ENCODE measurements around the gene PDGFC.
"Not testable (repeated sequence)": the region's sequence is repeated elsewhere in the genome, so short reads cannot be mapped to it uniquely, and the experiment has no call there.

Gene PDGFC

DNA sequence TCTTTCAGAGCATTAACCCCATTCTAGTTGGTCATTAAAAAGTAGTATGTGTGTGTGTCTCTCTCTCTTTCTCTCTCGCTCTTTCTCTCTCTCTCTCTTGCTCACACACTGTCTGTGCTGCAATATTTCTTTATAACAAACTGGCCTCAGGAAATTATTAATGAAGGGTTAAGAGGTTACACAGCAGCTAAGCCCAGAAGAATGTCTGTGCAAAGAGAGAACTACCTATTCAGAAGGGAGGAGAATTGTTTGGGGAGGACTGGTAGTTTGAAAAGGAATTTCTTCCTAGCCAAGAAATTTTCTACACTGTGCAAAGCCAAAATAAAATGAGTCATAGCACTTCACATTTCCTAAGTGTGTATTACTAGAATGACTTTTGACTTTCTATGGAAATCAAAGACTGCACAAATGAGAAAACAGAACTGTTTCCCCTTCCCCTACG is 22.2 kb downstream of the PDGFC start:
- FAIRE-seq, result peak; percentile 95

DNA sequence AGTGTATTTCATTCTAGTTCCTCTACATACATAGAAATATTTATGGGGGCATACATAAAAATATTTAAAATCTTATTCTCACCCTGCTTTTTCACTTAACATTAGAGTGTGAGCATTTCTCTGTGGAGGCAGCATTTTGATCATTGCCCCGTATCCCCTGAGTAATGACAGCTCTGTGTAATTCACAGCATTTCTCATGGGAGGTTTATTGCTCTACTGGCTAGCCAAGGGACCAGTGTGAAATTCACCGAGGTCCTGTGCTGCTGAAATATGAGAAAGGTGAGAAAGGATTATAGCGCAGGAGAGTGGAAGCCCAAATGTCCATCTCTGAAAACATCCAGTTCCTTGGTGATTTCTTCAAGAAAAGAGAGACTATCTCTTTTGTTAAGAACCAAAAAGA is 22.9 kb downstream of the PDGFC start:
- no peak for FAIRE-seq

DNA sequence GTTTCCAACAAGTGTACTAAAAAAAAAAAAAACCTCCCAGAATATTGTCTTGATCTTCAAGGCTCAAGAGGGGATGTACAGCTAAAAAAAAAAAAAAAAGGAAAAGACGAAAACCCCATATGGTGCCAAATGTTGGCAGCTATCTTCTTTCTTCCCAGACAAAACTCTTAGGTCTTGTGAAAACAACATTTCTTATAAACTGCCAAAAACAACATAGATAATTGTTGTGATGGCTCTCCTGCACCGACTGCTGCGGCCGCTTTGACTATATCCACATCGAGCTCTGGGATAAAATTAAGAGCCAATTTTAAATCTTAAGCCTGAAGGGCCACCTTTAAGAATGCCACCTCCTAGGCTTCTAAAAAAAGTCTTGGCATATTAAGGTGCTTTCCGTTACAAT is 23.5 kb downstream of the PDGFC start:
- peak; percentile 34 for FAIRE-seq

DNA sequence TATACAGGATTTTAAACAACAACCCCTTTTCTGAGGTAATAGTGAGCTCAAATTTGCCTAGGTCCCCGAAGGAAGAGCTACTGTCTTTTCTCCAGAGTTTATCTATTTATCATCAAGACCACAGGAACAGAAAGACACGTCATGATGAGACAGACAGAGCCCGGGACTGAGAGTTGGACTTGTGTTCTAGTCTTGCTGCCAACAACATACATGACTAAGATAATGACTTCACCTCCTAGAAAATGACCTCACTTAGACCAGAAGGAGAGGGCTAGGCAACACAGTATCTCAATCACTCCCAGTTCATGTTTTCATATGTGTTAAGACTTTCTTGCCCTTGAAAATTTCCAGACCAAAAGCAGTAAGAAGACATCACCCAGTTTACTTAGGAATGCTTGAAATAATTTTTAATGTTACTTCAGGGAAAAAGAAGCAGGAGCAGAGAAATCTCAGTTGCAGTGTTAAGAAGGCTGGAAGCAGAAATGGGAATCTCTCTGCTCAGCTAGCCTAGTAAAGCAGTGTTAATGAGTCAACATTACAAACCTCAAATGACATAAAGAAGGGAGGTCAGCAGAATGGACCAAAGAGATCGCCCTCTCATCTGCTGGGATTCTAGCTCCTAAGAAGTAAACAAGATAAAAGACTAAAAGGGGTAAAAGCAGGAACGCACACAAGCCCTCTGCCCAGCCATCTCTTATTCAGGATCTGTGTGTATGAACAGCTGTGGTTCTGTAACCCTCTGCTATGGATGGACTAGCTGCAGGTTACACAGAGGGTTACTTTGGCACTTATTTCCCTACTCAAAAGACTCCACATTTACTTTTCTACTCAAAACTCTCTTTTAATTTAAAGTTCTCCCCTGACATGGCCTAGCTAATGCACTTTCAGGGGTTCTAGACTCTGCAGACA is 24.8 kb downstream of the PDGFC start:
- FAIRE-seq, result peak; percentile 77

DNA sequence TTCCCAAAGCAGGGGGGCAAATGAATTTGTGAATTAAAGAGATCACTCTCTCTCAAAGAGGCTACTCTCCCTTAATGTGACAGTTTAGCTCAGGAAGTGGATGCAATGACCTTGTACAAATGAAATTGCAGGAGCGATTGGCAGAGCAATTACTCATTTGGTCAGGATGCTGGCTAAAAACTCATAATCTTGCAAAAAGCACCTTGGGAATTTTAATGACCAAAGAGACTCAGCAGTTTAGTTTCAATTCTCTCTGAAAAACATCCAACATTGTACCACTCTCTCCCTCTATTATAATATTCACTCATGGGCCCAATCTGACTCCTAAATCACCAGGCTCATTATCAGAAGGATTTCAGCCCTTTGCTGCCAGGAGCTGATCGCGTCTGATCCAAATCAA is 26.1 kb downstream of the PDGFC start:
- no peak for FAIRE-seq

DNA sequence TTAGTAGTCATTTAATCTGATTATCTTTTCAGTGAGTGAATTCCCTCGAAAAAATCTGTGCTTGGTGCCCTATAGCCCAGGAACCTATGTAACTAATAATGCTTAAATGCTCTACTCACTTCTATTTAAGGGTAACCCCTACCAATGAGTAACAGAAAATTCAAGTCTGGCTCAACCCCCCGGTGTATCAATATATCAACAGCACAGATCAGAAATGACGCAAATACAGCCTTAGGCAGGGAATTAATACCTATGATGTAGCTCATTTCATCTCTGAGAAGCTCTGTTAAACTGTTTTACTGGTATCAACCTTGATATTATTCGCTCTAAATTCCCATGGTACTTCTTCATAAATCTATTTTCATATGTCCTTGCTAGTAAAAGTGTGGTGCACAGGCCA is 28.6 kb downstream of the PDGFC start:
- FAIRE-seq, result no peak

DNA sequence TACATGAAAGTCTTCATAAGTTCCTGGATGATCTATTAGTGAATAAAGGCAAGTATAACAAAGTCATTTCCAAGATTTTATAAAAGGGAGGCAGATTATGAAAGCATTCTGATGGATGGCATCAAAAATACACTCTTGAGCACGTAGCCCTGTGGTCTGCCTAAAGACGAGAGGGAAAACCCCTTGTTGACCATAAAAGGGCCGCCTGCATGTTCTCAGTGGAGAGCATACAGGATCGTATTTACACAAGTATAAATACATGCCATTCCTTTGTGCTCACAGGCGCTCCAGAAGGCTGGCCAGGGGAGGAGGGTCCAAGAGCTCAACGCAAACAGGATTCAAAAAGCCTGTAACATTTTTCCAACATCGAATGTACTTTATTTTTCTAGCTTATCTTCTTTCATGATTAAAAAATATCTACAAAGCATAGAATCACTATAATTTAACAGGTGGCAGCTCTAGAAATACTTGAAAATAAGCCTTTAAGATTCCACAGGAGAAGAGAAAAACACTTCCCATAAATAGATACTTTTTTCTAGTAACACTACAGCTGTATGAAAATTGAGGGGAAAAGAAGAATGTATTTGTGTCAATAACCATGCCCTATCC is 29.6 kb downstream of the PDGFC start:
- peak; percentile 97 for FAIRE-seq

DNA sequence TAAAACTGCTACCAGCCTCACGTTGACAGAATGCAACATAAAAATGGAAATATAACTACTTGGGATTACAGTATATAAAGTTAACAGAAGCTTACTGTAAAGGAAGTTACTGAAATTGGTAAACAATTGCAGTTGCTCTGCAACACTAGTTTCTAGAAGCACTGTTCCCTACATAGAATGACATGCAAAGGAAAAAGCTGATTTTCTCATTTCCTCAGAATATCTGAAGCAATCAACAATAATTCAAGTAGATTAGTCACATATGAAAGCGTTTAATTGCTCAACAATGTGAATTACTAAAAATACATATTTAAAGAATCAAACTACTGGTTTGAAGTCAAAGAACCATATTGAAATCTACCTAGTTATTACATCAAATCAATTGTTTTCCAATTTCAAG is 31.8 kb downstream of the PDGFC start:
- FAIRE-seq, result no peak

DNA sequence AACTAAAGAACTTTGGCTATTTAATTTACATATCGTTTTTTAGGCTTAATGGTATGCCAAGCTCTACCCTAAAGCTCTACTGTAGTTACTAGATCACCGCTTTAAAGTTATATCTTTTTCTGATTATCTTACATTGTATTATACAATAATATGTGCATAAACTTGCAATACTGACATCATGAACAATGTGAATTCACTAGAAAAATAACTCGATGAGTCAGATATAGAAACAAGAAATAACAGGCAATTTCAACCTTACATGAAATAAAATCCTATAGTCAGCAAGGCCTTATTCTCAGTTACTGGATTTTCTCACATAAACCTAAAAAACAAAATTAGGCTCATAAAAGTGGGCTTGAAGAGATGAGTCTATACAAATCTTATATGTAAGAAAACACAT is 32.5 kb downstream of the PDGFC start:
- peak; percentile 51 for FAIRE-seq

DNA sequence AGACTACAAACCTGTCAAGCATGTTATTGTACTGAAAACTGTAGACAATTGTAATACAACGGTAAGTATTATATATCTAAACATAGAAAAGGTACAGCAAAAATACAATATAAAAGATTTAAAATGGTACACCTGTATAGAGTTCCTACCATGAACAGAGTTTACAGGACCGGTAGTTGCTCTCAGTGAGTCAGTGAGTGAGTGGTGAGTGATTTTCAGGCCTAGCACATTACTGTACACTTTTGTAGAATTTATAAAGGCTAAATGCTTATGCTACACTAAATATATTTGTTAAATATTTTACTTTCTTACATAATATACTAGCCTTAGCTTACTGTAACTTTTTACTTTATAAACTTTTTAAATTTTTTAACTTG is 37.4 kb downstream of the PDGFC start:
- no peak for FAIRE-seq

DNA sequence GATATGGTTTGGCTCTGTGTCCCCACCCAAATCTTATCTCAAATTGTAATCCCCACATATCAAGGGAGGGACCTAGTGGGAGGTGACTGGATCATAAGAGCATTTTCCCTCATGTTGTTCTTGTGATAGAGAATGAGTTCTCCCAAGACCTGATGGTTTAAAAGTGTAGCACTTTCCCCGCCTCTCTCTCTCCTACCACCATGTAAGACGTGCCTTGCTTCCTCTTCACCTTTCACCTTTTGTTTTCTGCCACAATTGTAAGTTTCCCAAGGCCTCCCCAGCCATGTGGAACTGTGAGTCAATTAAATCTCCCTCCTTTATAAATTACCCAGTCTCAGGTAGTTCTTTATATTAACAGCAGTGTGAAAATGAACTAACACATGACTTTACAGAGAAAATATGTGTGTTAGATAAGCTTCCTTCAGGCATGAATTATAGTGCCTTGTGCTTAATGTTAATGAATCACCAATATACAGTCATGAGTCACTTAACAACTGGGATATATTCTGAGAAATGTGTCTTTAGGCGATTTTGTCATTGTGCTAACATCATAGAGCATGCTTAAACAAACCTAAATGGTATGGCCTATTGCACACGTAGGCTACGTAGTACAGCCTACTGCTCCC is 37.9 kb downstream of the PDGFC start:
- FAIRE-seq, result no peak

DNA sequence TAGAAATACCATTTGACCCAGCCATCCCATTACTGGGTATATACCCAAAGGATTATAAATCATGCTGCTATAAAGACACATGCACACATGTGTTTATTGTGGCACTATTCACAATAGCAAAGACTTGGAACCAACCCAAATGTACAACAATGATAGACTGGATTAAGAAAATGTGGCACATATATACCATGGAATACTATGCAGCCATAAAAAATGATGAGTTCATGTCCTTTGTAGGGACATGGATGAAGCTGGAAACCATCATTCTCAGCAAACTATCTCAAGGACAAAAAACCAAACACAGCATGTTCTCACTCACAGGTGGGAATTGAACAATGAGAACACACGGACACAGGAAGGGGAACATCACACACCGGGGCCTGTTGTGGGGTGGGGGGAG is 39.2 kb downstream of the PDGFC start:
- FAIRE-seq, result not testable (repeated sequence)

DNA sequence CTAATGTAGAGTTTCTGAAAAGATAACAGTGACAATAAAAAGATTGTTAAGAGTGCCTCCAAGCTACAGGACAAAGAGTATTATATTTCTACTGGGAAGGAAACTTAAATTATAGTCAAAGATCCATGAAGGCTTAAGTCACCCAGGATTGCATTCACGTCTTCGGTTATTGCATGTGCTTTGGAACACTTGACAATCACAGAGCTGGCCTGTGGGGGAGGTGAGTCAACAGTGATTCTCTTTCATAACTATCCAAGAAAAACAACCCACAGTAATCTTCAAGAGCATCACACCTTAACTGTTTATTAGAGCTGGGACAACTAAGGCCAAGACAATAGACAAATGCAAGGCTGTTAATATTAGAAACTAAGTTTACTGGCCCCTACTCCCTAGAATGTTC is 40.3 kb downstream of the PDGFC start:
- FAIRE-seq, result no peak

DNA sequence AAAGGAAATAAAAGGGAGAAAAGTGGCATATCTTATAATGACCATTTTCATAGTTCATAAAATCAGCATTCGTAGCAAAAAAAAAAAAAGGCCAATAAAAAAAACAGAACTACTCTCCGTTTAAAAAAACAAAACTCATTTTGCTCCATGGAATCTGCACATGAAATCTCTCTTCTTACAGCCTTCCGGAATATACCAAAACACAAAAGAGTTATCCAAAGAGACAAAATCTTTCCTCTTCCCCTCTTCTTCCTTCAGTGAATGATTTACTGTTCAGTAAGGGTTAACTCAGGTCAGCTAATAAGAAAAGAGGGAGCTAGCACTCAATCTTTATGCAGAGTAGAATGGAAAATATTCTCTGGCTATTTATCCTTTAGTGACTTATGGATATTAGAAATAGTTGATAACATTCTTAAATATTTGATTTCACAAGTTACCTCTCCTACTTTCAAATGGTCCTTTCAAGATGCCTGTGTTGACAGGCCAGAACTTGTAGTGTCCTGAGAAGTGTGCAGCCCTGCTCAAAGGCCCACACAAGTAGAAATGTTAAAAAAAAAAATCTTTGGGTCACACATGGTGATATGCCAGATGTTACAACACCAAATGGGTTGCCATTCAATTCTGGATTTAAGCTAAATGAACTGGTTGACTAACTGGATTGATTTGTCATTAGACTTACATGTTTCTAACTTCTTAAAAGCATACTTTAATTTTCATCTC is 42.1 kb downstream of the PDGFC start:
- no peak for FAIRE-seq

DNA sequence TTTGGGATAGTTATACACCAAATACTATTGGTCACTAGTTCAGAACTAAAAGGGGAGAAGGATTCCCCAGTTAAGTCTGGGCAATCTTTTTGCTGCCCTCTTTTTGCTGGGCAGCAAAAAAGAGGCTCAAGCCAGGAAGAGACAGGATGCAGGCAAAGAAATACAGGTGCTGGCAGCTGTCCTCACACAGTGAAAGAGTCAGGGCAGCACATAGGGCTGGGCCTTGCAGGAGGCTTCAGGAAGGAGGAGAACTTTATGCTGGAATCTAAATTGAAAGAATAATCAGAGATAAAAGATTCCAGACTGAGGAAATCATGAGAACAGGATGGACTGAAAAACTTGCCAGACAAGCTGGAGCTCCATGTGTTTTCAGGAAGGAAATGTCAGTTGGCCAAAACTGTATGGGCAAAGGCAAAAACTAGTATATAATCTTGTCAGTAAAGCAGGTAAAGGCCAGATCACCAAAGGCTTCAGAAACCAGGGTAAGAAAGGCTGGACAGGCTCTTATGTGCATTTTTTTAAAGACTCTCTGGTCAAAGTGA is 46.8 kb downstream of the PDGFC start:
- no peak for FAIRE-seq

DNA sequence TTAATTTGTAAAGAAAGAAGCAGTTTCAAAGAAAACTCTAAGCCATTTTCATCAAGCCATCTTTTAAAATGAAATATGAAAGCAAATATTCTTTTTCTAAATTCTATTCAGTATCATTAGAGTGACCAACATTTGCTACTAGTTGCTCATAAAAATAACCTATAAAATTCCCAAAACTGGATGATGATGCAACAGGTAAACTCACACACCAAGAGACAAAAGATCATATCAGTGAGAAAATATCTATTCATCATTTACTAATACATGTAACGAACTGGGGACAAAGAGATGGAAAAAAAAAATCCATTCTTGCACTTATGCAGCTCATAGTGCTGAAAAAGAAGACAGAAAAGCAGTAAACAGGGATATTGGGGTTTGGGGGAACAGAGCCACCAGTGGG is 48.1 kb downstream of the PDGFC start:
- no peak for FAIRE-seq

DNA sequence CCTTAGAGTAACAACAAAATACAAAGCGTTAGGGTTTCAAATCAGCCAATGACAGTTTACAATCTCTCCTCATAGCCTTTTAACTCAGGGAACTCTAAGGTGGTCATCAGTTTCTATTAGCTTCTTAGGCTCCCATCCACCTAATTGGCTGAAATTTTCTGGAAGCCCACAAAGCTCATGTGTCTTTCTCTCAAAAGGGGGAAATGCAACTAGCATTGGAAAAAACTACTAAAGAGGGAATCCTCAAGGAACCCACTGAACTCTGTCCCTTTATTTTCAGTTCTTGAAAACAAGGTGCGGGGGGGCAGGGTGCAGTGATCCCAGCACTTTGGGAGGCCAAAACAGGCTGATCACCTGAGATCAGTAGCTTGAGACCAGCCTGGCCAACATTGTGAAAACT is 56.4 kb downstream of the PDGFC start:
- FAIRE-seq, result no peak

DNA sequence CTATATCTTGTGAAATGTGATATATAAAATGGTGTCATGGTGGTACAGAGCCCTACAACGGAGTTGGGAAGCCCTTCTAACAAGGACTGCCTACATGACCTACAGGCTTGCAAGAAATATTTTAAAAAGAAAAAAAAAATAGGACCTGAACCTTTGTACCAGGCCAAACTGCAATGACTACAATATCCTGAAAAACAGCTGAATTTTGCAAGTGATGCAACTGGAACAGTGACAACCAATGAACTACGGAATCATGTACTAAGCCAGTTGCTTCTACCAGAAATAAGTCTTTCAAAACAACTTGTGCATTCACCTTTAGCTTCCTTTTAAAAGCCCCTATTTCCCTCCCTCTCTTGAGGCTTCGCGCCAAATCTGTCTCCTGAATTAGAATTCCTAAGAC is 58.4 kb downstream of the PDGFC start:
- FAIRE-seq, result no peak

DNA sequence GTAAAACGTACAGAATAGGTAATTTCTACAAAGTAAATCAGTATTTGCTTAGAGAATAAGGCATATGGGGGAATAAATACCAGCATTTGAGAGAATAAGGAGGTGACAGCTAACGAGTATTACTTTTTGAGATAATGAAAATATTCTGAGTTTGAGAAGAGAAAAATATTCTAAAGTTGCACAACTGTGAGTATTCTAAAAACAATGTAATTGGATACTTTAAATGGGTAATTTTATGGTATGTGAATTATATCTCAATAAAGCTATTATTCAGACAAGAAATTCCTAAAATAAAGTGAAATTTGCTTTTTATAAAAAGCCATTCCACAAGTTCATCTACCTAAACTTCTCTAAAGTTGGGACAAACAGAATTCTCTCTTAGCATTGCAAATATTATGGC is 62.6 kb downstream of the PDGFC start:
- no peak for FAIRE-seq

DNA sequence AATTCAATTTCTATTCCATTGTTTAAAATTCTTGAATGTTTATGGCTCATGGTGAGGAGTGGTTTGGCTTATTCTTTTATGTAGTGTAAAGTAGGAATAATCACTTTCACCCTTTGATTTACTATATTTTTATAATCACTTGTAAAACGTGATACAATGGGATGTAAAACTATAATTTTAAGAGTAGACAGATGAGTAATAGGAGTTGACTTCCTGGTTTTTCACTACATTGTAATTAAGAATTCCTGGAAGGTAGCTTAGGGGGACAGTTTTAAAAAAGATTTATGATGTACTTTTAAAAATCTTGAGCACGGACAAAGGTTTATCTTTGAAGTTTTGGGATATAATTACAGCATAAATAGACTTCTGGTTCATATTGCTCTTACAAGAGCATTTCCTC is 65.3 kb downstream of the PDGFC start:
- no peak for FAIRE-seq

DNA sequence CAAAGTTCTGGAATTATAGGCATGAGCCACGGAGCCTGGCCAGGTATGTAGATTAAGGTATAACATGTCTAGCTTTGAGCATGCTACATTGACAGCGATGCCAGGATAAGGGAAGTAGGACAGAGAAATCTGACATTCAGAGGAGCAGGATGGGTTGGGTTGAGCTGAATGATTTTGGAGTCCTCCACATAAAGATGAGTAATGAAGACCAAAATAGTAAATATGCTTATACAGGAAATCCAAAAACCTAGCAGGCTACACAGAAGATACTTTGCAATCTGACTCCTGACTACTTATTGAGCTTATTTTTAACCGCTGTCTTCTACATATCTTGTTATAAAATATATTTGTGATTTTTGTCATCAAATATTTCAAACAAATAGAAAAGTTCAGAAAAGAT is 69.7 kb downstream of the PDGFC start:
- no peak for FAIRE-seq

DNA sequence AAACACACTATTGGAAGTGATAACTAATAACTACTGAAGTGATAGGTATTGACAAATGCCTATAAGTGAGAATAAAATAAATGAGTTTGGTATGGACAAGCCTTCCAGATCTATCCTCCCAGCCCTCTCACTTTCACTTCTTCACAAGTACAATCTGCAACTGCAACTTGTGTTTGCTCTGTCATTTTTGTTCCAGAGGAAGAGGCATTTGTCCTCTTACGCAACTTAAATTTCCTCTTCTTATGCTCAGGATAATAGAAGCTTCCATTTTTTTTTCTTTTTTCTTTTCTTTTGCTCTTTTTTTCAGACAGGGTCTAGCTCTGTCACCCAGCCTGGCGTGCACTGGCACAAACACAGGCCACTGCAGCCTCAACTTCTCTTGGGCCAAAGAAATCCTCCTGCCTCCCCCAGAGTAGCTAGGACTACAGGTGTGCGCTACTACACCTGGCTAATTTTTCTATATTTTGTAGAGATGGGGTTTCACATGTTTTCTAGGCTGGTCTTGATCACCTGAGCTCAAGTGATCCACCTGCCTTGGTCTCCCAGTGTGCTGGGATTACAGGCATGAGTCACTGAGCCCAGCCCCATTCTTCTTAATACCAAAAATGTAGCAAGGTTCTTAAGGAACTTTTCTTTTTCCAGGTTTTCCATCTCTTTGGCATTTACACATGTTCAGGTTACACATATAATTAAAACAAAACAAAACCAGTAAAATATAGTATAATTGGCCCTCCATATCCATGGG is 73.1 kb downstream of the PDGFC start:
- no peak for FAIRE-seq
